GM23248 (cell line): ENCODE measurements around the gene PRKCA.

Experiments
- EZH2 ChIP-seq: fragments of 200-600 bp; sonication (generic); IDR thresholded peaks from 2 replicates; pipeline ENCODE4 v1.6.1; 2018; ENCODE audit warnings: antibody characterized with exemption, mild to moderate bottlenecking; ENCODE audit not compliant: insufficient read depth, poor library complexity, severe bottlenecking
- EZH2phosphoT487 ChIP-seq: fragments of 200-600 bp; sonication (generic); IDR thresholded peaks from 2 replicates; pipeline ENCODE4 v1.6.1; 2018; ENCODE audit warnings: antibody characterized with exemption, moderate library complexity, mild to moderate bottlenecking, low read depth; ENCODE audit not compliant: insufficient read depth

DNA sequence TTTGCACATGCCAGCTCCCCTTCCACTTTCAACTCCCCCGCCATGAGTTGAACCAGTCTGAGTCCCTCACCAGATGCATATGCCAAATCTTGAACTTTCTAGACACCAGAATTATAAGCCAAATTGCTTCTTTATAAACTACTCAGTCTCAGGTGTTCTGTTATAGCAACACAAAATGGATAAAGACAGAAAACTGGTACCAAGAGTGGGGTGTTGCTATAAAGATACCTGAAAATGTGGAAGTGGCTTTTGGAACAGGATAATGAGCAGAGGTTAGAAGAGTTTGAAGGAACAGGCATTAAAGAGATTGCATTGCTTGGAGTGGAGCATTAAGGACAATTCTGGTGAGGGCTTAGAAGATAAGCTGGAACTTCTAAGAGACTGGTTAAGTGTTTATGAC is 515.3 kb downstream of the PRKCA start:
- TF ChIP-seq EZH2 (no peak), EZH2phosphoT487 (no peak)
